Endothelial cell of umbilical vein (primary cell): ENCODE data around the gene GLOD4.

Experiments
- EZH2 ChIP-seq: IDR thresholded peaks from 2 replicates; pipeline ENCODE4 v1.6.1; 2012; ENCODE audit warnings: borderline replicate concordance, low read depth, mild to moderate bottlenecking, moderate library complexity, low read length, inconsistent platforms; ENCODE audit not compliant: severe bottlenecking
- GATA2 ChIP-seq: IDR thresholded peaks from 2 replicates; pipeline ENCODE4 v1.7.0; 2011; ENCODE audit warnings: low read depth, mild to moderate bottlenecking, moderate library complexity, mixed read lengths, low read length; ENCODE audit not compliant: insufficient read length, insufficient read depth
- POLR2A ChIP-seq: IDR thresholded peaks from 2 replicates; pipeline ENCODE4 v1.6.1; 2012; ENCODE audit warnings: low read depth, mild to moderate bottlenecking, control low read depth, low read length
- POLR2AphosphoS5 ChIP-seq: IDR thresholded peaks from 2 replicates; pipeline ENCODE4 v1.6.1; 2012; ENCODE audit warnings: low read depth, mild to moderate bottlenecking, control low read depth, low read length, moderate library complexity; ENCODE audit not compliant: insufficient read depth
- TF ChIP-seq, protein P1 (sequence below), 2 donors: IDR thresholded peaks; 1 replicate in 1 of 2; 2 replicates in 1 of 2; pipeline ENCODE4 v1.5.1; 2011; ENCODE audit warnings: low read length in 2 of 2, mild to moderate bottlenecking in 2 of 2, moderate library complexity in 2 of 2, control low read depth in 1 of 2, inconsistent platforms in 1 of 2, low read depth in 1 of 2; ENCODE audit not compliant: insufficient read depth in 1 of 2; ENCODE audit errors: extremely low read depth in 1 of 2

DNA sequence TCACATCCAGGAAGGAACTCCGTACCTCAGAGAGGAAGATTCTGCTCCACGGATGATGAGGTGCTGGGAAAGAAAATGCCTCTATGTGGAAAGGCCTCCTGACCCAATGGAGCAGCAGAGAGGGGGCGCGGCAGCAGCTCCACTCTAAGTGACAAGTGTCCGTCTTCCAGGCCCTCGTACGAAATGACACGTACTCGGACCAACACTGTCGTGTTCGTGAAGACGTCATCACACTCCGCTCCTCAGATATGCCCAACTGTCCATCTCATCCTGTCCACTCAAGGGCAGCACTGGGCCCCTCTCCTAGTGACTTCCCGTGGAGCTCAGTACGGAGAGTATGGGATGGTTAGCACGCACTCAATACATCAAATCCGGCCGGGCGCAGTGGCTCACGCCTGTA, 32.3 kb upstream of the GLOD4 start:
- TF ChIP-seq POLR2A, result no peak
- TF ChIP-seq, protein P1, sequence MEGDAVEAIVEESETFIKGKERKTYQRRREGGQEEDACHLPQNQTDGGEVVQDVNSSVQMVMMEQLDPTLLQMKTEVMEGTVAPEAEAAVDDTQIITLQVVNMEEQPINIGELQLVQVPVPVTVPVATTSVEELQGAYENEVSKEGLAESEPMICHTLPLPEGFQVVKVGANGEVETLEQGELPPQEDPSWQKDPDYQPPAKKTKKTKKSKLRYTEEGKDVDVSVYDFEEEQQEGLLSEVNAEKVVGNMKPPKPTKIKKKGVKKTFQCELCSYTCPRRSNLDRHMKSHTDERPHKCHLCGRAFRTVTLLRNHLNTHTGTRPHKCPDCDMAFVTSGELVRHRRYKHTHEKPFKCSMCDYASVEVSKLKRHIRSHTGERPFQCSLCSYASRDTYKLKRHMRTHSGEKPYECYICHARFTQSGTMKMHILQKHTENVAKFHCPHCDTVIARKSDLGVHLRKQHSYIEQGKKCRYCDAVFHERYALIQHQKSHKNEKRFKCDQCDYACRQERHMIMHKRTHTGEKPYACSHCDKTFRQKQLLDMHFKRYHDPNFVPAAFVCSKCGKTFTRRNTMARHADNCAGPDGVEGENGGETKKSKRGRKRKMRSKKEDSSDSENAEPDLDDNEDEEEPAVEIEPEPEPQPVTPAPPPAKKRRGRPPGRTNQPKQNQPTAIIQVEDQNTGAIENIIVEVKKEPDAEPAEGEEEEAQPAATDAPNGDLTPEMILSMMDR (IDR thresholded peaks at IDR 0.05; ENCODE audit: extremely low read depth in 1 of 2, insufficient read depth in 1 of 2, low read depth in 1 of 2, low read length in 2 of 2), result no peak
- no peak for TF ChIP-seq GATA2
- no peak for TF ChIP-seq POLR2AphosphoS5
- no peak for TF ChIP-seq EZH2
